HEK293T (cell line): ENCODE data around the gene KBTBD2.
"Not testable (repeated sequence)": the region's sequence is repeated elsewhere in the genome, so short reads cannot be mapped to it uniquely, and the experiment has no call there.

Source experiments
- CTCF ChIA-PET: fragments of 350-600 bp; formaldehyde crosslinking; extraction: SDS; loops from one replicate; lab custom pipeline; 2021; ENCODE audit warnings: antibody characterized with exemption, inconsistent platforms; lab: Yijun Ruan, JAX
- POLR2A ChIA-PET: fragments of 350-600 bp; formaldehyde crosslinking; extraction: SDS; loops from one replicate; lab custom pipeline; 2020; ENCODE audit warnings: antibody characterized with exemption, inconsistent platforms; lab: Yijun Ruan, JAX
- DNase-seq: peaks from one replicate; pipeline ENCODE4 v3.0.0; 2012; ENCODE audit warnings: mixed read lengths; ENCODE audit errors: extremely low spot score
- ARNT ChIP-seq: fragments of 450-650 bp; IDR thresholded peaks from 2 replicates; pipeline ENCODE4 v1.6.1; 2017; ENCODE audit warnings: mild to moderate bottlenecking
- BHLHE40 ChIP-seq: fragments of 450-650 bp; IDR thresholded peaks from 2 replicates; pipeline ENCODE4 v1.6.1; 2016; ENCODE audit warnings: mild to moderate bottlenecking, moderate library complexity, borderline replicate concordance
- CTBP1 ChIP-seq: fragments of 450-650 bp; IDR thresholded peaks from 2 replicates; pipeline ENCODE4 v1.6.1; 2016; ENCODE audit warnings: borderline replicate concordance
- ELF4 ChIP-seq: fragments of 450-650 bp; IDR thresholded peaks from 2 replicates; pipeline ENCODE4 v1.6.1; 2017; ENCODE audit warnings: antibody characterized with exemption
- FOXA1 ChIP-seq: fragments of 450-650 bp; IDR thresholded peaks from 2 replicates; pipeline ENCODE4 v1.6.1; 2016; ENCODE audit warnings: mild to moderate bottlenecking
- FOXK2 ChIP-seq: fragments of 450-650 bp; IDR thresholded peaks from 2 replicates; pipeline ENCODE4 v1.6.1; 2016; ENCODE audit warnings: mild to moderate bottlenecking
- FOXM1 ChIP-seq: fragments of 450-650 bp; IDR thresholded peaks from 2 replicates; pipeline ENCODE4 v1.6.1; 2017; ENCODE audit warnings: mild to moderate bottlenecking, borderline replicate concordance
- HDGF ChIP-seq: fragments of 450-650 bp; IDR thresholded peaks from 2 replicates; pipeline ENCODE4 v1.6.1; 2017; ENCODE audit warnings: antibody characterized with exemption, borderline replicate concordance
- L3MBTL2 ChIP-seq: fragments of 450-650 bp; conservative IDR thresholded peaks from 2 replicates; pipeline ENCODE4 v1.6.1; 2016; ENCODE audit warnings: mild to moderate bottlenecking
- LEF1 ChIP-seq: fragments of 450-650 bp; IDR thresholded peaks from 2 replicates; pipeline ENCODE4 v1.6.1; 2017; ENCODE audit warnings: mild to moderate bottlenecking, borderline replicate concordance
- NFRKB ChIP-seq: fragments of 450-650 bp; IDR thresholded peaks from 2 replicates; pipeline ENCODE4 v1.6.1; 2016; ENCODE audit warnings: mild to moderate bottlenecking, moderate library complexity
- SP1 ChIP-seq: fragments of 450-650 bp; IDR thresholded peaks from 2 replicates; pipeline ENCODE4 v1.6.1; 2017
- SUZ12 ChIP-seq: fragments of 450-650 bp; IDR thresholded peaks from 2 replicates; pipeline ENCODE4 v1.6.1; 2016; ENCODE audit warnings: mild to moderate bottlenecking
- TARDBP ChIP-seq: fragments of 450-650 bp; IDR thresholded peaks from 2 replicates; pipeline ENCODE4 v1.6.1; 2016
- ZNF384 ChIP-seq: fragments of 450-650 bp; IDR thresholded peaks from 2 replicates; pipeline ENCODE4 v1.6.1; 2016
- TF ChIP-seq, protein P1 (sequence below): fragments of 450-650 bp; IDR thresholded peaks from 2 replicates; pipeline ENCODE4 v1.6.1; 2016

KBTBD2 gene

DNA sequence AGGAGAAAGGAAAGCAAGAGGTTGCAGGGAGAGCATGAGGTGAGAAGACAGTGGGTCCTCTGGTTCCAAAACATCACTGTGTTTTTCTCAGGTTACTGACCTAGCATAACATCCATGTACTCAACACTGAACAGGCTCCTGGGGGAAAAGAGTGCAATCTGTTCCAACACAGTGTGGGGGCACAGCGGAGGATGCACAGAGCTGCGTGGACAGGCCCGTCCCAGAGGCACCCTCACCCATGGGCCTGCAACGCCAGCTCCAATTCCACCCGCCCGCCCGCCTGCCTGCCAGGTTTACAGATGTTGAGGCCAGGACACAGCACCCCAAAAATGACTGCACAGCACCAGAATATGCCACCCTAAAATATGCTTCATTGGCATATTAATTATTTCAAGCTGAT is 38.8 kb upstream of the KBTBD2 start:
- TF ChIP-seq HDGF (no peak), SP1 (no peak)
- ChIA-PET CTCF (no interaction called here), POLR2A (no interaction called here)
- DNase-seq = no peak

DNA sequence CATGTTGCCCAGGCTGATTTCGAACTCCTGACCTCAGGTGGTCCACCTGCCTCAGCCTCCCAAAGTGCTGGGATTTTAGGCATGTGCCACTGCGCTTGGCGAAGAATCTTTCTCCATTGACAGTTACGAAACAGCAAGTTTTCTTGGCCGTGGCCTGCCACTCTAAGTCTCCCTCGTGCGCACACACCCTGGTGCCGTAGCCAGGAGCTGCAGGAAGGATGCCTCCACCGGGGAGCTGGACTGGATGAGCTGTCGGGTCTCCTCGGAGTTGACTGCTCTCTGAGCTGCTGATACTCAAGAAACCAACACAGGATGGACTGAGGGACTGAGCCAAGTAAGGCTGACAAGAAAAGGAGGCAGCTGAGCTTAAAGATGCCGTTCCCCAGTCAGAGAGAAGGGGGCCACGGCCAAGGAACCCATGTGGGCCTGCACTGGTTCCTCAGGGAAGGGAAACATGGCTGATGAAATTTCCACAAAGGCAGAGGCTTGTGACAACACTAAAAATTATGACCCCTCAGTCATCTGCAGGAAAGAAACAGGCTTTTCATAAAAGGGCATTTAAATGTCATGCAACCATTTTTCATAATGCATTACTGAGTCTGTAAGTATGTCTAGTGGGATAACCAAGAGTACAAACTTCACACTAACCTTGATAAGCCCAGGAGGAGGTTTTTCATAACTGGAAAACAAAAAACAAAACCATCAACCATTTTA is 38.0 kb upstream of the KBTBD2 start:
- ChIA-PET POLR2A (no interaction called here), CTCF (no interaction called here)
- no peak for TF ChIP-seq FOXA1
- no peak for TF ChIP-seq SUZ12
- TF ChIP-seq NFRKB = no peak
- TF ChIP-seq, protein P1, sequence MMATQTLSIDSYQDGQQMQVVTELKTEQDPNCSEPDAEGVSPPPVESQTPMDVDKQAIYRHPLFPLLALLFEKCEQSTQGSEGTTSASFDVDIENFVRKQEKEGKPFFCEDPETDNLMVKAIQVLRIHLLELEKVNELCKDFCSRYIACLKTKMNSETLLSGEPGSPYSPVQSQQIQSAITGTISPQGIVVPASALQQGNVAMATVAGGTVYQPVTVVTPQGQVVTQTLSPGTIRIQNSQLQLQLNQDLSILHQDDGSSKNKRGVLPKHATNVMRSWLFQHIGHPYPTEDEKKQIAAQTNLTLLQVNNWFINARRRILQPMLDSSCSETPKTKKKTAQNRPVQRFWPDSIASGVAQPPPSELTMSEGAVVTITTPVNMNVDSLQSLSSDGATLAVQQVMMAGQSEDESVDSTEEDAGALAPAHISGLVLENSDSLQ = no peak
- TF ChIP-seq CTBP1 = no peak
- TF ChIP-seq LEF1 = no peak
- no peak for TF ChIP-seq ZNF384
- no peak for TF ChIP-seq FOXK2
- no peak for TF ChIP-seq FOXM1
- no peak for TF ChIP-seq ARNT
- TF ChIP-seq ELF4 = no peak
- TF ChIP-seq BHLHE40 = no peak
- TF ChIP-seq SP1 = no peak
- TF ChIP-seq TARDBP = no peak
- TF ChIP-seq HDGF = no peak
- no peak for TF ChIP-seq L3MBTL2
- no peak for DNase-seq

DNA sequence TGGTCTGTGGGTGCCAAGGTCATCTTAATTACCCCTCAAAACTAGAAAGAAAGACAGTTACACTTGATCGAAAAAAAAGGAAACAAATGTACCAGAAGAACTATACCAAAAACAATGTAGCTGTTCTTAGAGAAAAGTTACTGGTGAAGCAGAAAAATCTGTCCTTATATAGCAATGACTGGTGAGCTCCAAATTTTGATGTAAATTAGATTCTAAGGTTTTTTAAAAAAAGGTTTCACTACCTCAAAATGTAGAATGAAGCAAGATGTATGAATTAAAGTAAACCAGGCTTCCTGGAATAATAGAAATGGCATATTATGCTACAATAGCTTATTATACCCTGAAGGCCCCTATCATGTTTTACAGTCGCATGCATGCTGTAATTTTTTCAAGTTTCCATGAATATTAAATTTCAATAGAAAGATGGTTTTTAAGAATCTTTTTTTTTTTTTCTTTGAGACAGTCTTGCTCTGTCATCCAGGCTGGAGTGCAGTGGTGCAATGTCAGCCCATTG is 37.3 kb upstream of the KBTBD2 start:
- ChIA-PET POLR2A (no interaction called here), CTCF (interaction anchor here (0.8 kb wide), 1 partner anchor 14 kb away, joined by 7 read pairs; no protein-coding TSS in a partner anchor)
- DNase-seq = no peak
- TF ChIP-seq, protein P1 = no peak
- no peak for TF ChIP-seq CTBP1
- no peak for TF ChIP-seq BHLHE40
- no peak for TF ChIP-seq ELF4
- no peak for TF ChIP-seq HDGF
- no peak for TF ChIP-seq TARDBP
- TF ChIP-seq FOXM1 = no peak
- no peak for TF ChIP-seq FOXA1

DNA sequence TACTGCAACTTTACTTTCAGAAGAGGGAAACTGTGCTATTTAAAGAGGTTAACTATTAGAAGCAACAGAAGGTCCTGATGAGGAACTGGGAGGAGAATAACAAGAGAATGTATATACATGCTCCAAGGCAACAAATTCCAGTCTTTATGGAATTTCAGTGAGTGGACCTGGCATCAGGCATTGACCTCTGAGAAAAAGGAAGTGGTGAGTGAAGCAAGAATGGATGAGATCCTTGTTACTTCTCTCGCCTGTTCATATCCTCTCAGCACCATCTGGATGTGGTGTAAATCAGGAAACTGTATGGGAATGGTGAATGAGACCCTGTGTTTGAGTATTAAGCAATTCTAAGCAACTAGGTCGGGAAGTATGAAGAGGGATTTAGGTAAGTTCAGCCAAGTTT is 30.3 kb upstream of the KBTBD2 start:
- POLR2A ChIA-PET = no interaction called here
- TF ChIP-seq TARDBP (no peak), SP1 (no peak), FOXM1 (no peak), FOXA1 (no peak), L3MBTL2 (no peak), NFRKB (no peak), ARNT (no peak), BHLHE40 (no peak), HDGF (no peak), SUZ12 (no peak), FOXK2 (no peak), ELF4 (no peak), LEF1 (no peak), ZNF384 (no peak), CTBP1 (no peak)
- TF ChIP-seq, protein P1 = no peak
- no peak for DNase-seq
- CTCF ChIA-PET = no interaction called here

DNA sequence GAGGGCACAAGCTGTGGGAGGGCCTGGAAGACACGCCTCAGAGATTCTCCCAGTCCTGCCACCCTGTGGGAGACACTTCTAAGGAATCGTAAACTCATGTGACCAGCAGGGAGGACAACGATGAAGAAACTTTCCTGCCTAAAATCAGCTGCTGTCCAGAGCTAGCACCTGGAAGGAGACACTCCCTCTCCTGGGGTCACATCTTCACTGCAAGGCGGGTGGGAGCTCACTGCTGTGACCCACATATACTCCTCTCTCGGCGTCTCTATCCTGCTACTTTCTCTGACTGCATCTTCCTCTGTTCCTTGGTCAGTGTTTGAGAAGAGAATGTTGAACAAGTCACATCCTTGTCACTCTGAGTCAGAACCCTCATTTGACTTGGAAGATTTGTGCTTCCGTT is 25.4 kb upstream of the KBTBD2 start:
- CTCF ChIA-PET, DNase-seq, POLR2A ChIA-PET: not testable (repeated sequence)

DNA sequence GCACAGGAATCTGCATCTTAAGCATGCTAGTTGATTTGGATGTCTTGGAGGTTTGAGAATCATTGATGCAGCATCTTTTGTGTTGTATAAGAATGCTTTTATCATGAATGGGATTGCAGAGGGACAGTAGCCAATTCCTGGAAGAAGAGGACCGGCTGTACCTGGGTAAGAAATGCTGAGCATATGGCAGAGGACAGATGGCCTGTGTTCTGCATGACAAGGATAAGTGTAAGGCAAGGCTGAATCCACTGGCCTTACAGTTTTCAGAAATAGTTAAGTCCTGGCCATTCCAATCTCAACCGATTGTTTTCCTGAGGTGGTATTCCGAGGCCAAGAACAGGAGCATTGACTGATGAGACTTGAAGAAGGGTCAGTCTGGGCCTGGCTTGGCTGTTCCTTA is 24.4 kb upstream of the KBTBD2 start:
- ChIA-PET POLR2A (no interaction called here), CTCF (no interaction called here)
- DNase-seq = no peak
- no peak for TF ChIP-seq FOXA1
- no peak for TF ChIP-seq SP1
- TF ChIP-seq FOXK2 = no peak
- no peak for TF ChIP-seq SUZ12
- no peak for TF ChIP-seq ZNF384
- no peak for TF ChIP-seq NFRKB
- no peak for TF ChIP-seq L3MBTL2
- TF ChIP-seq HDGF = no peak
- TF ChIP-seq, protein P1 = no peak
- TF ChIP-seq FOXM1 = no peak
- TF ChIP-seq TARDBP = no peak
- TF ChIP-seq LEF1 = no peak
- no peak for TF ChIP-seq ARNT
- TF ChIP-seq CTBP1 = no peak
- TF ChIP-seq ELF4 = no peak
- TF ChIP-seq BHLHE40 = no peak
